NCI-H2196 treated with DMSO at 0.1 percent for 48 hours (cell line): ENCODE data around the gene CDK19.
"Not testable (repeated sequence)": the region's sequence is repeated elsewhere in the genome, so short reads cannot be mapped to it uniquely, and the experiment has no call there.

Experiments
- DNase-seq: peaks from one replicate; lab custom pipeline; 2025; ENCODE audit not compliant: unreplicated experiment; lab: John Stamatoyannopoulos, UW

The CDK19 gene

GRCh38 chr6:110760589-110760988, 54.7 kb downstream of the CDK19 start:
- no peak for DNase-seq

GRCh38 chr6:110760098-110760497, 55.2 kb downstream of the CDK19 start:
- DNase-seq, result not testable (repeated sequence)

GRCh38 chr6:110757926-110758325, 57.3 kb downstream of the CDK19 start:
- no peak for DNase-seq

- DNase-seq, result no peak
These were observed 58.5 kb downstream of the CDK19 start for GRCh38 chr6:110756817-110757216.

- DNase-seq, result no peak
These were observed 59.8 kb downstream of the CDK19 start for GRCh38 chr6:110755411-110755834.

GRCh38 chr6:110753936-110754668, 61.2 kb downstream of the CDK19 start:
- DNase-seq, result not testable (repeated sequence)

- no peak for DNase-seq
These were observed 66.8 kb downstream of the CDK19 start for GRCh38 chr6:110748453-110748852.

GRCh38 chr6:110746680-110747079, 68.6 kb downstream of the CDK19 start:
- no peak for DNase-seq

GRCh38 chr6:110744991-110745390, 70.3 kb downstream of the CDK19 start:
- DNase-seq, result no peak

- DNase-seq, result not testable (repeated sequence)
These were observed 72.7 kb downstream of the CDK19 start for GRCh38 chr6:110742552-110742951.

GRCh38 chr6:110741517-110741916, 73.8 kb downstream of the CDK19 start:
- DNase-seq, result no peak

GRCh38 chr6:110738899-110739365, 76.3 kb downstream of the CDK19 start:
- DNase-seq, result no peak

- DNase-seq, result no peak
These were observed 79.6 kb downstream of the CDK19 start for GRCh38 chr6:110735666-110736065.

GRCh38 chr6:110731898-110732297, 83.4 kb downstream of the CDK19 start:
- no peak for DNase-seq

GRCh38 chr6:110731196-110731595, 84.1 kb downstream of the CDK19 start:
- DNase-seq, result no peak

- DNase-seq, result no peak
These were observed 86.8 kb downstream of the CDK19 start for GRCh38 chr6:110728501-110728900.

- no peak for DNase-seq
These were observed 92.3 kb downstream of the CDK19 start for GRCh38 chr6:110723017-110723416.

- DNase-seq, result no peak
These were observed 95.2 kb downstream of the CDK19 start for GRCh38 chr6:110720066-110720465.

- DNase-seq, result not testable (repeated sequence)
These were observed 95.7 kb downstream of the CDK19 start for GRCh38 chr6:110719601-110720000.

GRCh38 chr6:110714143-110714542, 101.1 kb downstream of the CDK19 start:
- DNase-seq, result no peak

- no peak for DNase-seq
These were observed 103.0 kb downstream of the CDK19 start for GRCh38 chr6:110712238-110712637.

- DNase-seq, result no peak
These were observed 105.2 kb downstream of the CDK19 start for GRCh38 chr6:110710115-110710514.
